Fibroblast of gingiva (primary cell): ENCODE data around the gene RBM4.
A peak's percentile ranks its signal among the peaks of the same experiment; 100 is the strongest.

Experiments used
- DNase-seq: peaks from one replicate; pipeline ENCODE4 v3.0.0-alpha.2; 2011; ENCODE audit warnings: low read depth

RBM4 gene

GRCh38 chr11:66689661-66690590 lies 51.4 kb downstream of the RBM4 start:
- no peak for DNase-seq

DNA sequence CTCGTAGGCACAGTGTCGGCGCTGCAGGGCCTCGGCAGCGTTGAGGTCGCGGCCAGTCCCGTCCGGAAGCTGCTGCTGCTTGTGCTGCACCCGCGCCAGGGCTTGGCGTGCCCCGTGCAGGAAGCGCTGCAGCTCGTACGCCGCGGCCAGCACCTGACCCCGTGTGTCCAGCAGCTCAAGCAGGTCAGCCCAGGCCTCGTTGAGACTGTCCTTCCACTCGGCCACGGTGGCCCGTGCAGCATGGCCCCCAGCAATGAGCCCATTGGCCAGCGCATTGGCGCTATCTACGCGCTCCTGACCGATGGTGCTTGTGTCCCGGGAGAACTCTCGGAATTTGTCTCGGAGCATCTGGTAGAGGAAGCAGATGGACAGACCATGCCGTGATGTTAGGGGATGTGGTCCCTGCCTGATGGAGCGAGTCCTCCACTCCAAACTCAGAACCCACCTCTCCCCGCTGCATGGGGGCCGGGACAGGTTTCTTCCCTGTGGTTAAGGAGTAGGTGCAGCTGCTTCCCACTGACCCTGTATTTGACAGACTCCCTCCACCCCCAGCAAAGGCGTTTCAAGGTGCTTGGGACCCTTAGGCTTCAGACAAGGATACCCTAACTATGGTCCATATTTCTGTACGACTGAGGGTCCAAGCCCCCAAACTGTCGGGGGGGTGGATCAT lies 52.9 kb downstream of the RBM4 start:
- no peak for DNase-seq

DNA sequence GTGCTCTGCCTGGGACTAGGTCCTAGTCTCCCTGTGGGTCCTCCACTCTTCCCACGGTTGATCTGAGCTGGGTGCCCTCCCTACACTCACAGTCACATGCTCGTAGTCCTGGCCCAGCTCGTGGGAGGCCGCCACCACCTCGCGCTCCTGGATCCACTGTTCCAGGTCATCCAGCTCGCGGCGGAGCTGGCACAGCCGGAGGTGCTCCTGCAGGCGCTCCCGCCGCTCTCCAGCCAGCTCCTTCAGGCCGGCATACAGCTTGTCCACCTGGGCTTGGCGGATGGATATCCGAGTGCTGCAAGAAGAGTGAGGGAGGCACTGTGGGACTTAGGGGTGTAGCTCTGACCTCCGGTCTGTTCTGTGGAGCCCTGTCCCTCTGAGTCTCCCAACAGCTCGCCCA lies 53.9 kb downstream of the RBM4 start:
- DNase-seq: no peak

- DNase-seq: no peak
Measured at GRCh38 chr11:66692871-66693331, 54.4 kb downstream of the RBM4 start.

DNA sequence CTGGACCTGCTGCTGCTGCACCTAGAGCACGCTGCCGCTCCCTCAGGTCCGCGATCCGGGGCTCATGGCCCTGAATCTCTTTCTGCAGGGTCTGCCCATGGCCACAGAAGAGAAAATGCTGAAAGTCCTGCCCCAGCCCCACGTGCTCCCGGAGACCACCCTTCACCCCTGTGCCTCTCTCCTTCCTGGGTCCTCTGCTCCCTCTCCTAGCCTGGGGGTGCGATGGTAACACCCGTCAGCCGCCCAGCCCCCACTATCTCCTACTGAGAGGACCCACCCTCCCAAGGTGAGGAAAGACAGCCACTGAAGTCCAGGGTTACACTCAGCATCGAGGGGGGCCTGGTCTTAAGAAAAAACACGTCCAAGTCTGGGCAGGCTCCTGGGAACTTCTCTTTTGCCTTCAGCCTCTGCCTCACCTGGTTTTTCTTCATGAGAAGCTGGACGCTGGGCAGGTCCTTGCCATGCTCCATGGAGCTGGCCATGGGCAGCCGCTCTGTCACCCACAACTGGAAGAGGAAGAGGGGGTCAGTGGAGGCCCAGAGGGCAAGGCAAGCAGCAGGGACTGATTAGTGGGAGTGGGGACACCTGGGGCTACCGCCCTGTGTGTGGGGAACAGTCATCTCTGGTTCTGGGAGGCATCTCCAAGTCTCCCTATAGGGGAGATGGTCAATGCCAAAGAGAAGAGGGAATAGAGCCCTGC lies 55.0 kb downstream of the RBM4 start:
- DNase-seq: no peak

- DNase-seq: no peak
Measured at GRCh38 chr11:66694056-66694410, 55.5 kb downstream of the RBM4 start.

GRCh38 chr11:66694732-66695207 lies 56.3 kb downstream of the RBM4 start:
- DNase-seq: peak; percentile 96
